HG03565 (cell line): ENCODE measurements around the gene RHBDF1.
"Not testable (repeated sequence)": the region's sequence is repeated elsewhere in the genome, so short reads cannot be mapped to it uniquely, and the experiment has no call there.

Experiments used
- ATAC-seq: cut with Tn5 transposase; IDR thresholded peaks from one replicate; pipeline ENCODE4 v1.9.1; 2021; ENCODE audit warnings: mild to moderate bottlenecking, moderate library complexity; ENCODE audit not compliant: unreplicated experiment

The RHBDF1 gene

DNA sequence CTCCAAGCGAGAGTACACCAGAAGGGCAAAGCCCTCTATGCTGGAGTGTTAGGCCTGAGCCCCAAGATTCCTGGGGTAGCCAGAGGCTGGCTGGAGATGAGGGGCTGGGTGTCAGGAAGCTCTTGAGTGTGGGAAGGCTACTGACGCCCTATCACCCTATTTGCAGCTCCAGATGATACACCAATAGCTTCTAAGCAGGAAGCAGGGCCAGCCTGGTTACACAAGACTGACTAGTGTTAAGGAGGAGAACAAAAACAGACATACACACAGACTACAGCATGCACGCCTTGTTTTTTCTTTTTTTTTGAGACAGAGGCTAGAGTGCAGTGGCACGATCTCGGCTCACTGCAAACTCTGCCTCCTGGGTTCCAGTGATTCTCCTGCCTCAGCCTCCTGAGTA lies 34.9 kb downstream of the RHBDF1 start:
- no peak for ATAC-seq

DNA sequence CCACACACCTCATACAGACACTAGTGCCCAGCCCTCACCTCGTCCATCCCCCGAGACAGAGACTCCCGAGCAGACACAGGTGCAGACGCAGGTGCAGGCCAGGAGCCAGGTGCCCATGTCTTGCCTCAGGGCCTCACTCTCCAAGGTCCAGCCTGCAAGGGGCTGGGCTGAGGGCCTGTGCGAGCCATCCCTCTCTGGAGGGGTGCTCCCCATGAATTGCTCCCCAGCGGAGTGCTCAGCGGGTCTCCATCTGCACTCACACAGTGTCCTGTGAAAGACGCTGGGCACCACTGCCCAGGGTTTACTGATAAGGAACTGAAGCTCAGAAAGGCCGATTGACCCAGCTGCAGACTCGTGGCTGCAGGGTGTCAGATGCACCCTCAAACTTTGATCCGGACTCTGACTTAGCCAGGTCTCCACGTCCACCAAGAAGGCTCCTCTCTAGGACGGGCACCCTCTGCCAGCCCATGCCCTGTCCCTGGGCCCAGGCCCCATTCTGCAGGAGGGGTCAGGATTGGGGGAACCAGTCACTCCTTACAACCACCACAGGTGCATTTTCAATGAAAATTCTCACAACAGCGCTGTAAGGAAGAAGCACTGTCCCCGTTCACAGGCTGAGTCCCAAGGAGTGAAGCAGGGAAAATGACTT lies 36.0 kb downstream of the RHBDF1 start:
- ATAC-seq: no peak

DNA sequence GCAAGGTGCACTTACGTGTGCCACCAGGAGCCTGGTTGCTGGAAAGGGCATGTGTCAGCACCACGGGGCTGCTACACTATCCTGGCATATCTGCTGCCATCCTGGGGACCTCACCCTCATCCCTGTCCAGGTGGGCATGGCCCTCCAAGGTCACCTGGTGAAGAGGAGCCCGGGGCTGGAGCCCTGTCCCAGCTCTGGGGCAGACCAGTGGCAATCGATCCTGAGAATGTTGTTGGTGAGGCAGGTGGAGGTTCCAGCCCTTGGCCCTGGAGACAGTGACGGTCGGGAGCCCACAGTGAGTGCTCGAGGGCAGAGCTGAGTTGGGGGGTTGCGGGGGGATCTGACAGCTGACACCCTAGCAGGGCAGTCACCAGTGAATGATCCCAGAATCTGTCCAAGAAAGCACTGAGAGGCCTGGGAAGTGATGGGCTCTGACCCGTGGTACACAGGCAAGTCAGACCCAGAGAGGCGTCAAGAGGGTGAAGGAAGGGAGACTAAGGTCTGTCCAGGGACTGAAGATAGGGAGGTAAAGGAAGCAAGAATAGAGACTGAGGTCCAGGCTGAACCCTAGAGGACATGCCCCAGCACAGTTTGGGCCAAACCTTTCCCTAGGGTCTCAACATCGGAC lies 36.6 kb downstream of the RHBDF1 start:
- ATAC-seq: no peak

DNA sequence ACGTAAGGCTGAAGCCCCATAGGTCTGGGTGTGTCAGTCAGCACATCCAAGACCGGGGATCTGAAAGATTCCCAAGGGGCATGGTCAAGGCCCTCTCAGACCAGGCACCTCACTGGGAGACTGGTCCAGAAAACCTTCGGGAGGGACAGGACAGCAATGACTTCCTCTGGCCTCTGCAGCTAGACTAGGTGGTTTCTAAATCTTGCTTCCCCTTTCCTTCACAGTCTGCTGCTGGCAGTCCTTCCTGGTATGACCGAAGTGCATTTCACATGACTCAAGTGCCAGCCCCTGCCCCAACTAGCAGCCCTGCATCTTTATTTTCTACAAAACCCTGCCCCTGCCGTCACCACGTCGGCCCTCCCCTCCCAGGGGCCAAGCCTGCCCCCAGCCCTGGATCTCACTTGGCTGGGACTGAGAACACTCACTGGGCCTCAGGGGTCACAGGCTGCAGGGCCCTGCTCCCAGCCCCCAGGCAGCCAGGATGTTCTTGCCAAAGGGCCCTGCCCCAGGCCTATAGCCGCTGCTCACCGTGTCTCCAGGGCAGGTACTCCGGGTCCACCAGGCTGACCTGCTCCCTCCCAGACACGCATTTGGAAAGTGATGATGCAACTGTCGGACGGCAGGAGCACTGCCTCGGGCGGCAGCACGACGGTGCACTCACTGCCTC lies 37.3 kb downstream of the RHBDF1 start:
- no peak for ATAC-seq

DNA sequence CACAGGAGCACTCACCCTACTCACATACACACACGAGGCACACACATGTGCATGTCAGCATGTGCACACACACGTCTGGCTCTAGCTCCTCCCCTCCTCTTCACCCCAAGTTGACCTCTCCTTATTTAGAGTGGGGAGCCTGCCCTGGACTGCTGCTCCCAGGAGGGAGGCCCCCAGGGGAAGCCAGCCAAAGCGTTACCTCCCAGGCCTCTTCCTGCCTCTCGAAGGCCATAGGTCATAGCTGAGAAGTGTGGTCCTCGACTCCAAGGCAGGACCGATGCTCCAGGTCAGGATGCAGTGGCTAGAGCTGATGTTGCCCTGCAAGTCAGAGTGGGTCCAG lies 37.8 kb downstream of the RHBDF1 start:
- no peak for ATAC-seq

DNA sequence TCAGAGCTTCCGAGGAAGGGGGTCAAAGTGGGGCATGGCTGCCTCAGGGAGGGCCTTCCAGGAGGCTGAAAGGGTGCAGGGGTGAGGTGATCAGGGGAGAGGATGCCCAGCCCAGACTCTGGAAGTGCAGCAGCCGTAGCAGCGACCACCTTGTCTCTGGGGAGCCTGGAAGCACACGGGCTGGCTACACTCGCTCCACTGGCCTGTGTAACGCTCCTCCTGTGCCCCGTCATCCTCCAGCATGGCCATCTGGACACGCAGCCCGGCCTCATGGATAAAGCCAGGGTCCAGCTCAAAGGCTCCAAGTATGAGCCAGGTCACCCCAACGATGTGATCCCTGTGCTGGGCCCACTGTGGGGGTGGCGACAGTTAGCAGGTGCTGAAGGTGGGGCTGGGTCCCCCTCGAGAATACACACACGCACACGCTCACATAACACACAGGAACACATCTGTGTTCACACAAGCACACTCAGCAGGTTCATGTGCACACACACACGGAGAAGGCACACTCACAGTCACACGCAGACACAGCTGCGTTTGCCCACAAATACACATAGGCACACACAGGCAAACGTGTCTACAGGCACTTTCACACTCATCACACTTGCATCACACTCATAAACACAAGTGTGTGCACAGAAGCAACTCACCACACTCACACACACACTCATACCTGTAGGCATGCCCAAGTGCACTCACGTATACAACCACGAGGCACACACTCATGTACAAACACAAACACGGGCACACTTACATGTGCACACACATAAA lies 38.4 kb downstream of the RHBDF1 start:
- ATAC-seq: no peak

DNA sequence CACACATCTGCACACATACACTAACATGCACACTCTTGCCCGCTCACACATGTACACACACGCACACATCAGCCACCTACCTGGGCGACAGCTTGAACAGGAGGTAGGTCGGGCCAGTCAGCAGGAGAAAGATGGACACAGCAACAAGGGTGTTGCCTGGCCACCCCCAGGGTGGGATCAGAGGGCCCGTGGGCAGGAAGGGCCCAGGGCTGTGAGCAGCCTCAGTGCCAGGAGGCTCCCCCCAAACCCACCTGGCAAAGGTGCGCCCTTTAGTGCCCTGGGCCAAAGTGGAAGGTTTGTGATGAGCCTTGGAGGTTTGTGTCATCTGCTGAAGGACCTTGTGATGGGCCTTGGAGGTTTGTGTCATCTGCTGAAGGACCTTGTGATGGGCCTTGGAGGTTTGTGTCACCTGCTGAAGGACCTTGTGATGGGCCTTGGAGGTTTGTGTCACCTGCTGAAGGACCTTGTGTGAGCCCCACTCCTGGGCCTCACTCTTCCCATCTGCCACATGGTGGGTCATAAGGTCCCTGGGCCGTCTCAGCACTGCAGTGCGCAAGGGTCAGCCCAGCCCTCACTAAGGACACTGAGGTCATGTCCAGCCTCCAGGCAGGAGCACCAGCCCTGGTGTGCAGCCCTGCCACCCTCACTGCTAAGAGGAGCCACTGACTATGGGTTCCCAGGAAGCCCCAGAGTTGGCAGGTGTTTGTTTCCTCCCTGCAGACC lies 39.1 kb downstream of the RHBDF1 start:
- not testable (repeated sequence) for ATAC-seq

DNA sequence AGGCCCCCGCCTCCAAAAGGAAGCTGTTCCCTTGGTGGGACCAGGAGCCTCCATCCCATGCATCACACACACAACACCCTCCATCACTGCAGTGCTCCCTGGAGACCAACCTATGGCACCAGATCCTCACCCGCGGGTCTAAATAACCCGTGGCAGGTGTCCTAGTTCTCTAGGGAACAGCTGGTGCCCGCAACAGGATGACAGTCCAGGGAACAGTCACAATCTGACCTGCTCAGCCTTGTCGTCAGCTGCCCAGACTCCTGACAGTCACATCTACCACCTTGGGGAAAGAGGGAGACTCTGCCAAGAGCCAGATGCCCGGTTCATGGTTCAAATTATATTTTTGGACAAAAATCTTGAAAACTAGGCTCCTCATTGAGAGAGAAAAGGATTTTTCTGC lies 41.8 kb downstream of the RHBDF1 start:
- not testable (repeated sequence) for ATAC-seq

DNA sequence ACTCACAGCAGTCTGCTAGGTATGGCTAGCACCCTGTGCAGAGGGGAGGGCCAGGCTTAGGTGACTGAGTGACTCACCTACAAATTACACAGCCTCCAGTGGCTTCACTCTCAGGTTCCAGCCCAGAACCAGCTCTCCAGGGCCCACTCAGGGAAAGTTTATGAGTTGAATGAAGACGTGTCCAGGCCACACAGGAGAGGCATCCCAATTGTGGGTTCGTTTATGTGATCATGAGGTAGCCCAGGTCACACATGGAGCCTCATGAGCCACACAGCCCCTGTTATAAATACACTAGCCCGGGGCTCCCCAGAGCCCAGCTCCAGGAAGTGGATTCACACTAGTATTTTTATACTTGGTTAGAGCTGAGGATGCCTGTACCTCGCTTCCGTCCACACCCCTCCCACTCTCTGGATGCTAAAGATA lies 46.5 kb downstream of the RHBDF1 start:
- ATAC-seq: peak; percentile 62

DNA sequence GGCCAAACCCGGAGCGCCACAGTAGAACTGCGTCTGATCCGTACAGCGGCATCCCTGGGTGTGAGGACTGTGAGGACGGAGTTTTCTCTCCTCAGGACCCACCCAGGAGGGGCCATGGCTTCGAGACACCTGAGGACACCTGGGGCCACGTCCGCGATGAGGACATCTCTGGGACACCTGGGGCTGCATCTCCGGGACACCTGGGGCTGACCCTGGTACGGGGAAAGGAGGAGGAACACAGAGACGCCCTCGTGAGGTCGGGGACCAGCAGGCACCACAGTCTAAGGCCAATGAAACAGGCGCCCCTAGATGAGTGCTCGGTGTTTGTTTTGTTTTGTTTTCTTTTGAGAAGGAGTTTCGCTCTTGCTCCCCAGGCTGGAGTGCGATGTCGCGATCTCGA lies 48.3 kb downstream of the RHBDF1 start:
- not testable (repeated sequence) for ATAC-seq

DNA sequence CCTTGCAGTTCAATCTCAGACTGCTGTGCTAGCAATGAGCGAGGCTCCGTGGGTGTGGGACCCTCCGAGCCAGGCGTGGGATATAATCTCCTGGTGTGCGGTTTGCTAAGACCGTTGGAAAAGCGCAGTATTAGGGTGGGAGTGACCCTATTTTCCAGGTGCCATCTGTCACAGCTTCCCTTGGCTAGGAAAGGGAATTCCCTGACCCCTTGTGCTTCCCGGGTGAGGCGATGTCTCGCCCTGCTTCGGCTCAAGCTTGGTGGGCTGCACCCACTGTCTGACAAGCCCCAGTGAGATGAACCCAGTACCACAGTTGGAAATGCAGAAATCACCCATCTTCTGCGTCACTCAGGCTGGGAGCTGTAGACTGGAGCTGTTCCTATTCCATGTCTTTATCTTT lies 51.5 kb downstream of the RHBDF1 start:
- ATAC-seq: not testable (repeated sequence)

DNA sequence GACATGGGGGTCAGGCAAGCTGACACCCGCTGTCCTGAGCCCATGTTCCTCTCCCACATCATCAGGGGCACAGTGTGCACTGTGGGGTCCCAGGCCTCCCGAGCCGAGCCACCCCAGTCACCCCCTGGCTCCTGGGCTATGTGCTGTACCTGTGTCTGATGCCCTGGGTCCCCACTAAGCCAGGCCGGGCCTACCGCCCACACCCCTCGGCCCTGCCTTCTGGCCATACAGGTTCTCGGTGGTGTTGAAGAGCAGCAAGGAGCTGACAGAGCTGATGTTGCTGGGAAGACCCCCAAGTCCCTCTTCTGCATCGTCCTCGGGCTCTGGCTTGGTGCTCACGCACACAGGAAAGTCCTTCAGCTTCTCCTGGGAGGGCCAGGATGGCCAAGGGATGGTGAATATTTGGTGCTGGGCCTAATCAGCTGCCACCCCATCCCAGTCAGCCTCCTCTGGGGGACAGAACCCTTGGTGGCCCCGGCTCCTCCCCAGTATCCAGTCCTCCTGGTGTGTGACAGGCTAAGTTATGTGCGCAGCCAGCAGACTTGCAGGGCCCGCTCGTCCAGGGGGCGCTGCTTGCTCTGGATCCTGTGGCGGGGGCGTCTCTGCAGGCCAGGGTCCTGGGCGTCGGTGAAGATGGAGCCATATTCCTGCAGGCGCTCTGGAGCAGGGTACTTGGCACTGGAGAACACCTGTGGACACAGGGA lies 55.2 kb downstream of the RHBDF1 start:
- ATAC-seq: not testable (repeated sequence)

DNA sequence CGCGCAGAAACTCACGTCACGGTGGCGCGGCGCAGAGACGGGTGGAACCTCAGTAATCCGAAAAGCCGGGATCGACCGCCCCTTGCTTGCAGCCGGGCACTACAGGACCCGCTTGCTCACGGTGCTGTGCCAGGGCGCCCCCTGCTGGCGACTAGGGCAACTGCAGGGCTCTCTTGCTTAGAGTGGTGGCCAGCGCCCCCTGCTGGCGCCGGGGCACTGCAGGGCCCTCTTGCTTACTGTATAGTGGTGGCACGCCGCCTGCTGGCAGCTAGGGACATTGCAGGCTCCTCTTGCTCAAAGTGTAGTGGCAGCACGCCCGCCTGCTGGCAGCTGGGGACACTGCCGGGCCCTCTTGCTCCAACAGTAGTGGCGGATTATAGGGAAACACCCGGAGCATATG lies 61.7 kb downstream of the RHBDF1 start:
- not testable (repeated sequence) for ATAC-seq

DNA sequence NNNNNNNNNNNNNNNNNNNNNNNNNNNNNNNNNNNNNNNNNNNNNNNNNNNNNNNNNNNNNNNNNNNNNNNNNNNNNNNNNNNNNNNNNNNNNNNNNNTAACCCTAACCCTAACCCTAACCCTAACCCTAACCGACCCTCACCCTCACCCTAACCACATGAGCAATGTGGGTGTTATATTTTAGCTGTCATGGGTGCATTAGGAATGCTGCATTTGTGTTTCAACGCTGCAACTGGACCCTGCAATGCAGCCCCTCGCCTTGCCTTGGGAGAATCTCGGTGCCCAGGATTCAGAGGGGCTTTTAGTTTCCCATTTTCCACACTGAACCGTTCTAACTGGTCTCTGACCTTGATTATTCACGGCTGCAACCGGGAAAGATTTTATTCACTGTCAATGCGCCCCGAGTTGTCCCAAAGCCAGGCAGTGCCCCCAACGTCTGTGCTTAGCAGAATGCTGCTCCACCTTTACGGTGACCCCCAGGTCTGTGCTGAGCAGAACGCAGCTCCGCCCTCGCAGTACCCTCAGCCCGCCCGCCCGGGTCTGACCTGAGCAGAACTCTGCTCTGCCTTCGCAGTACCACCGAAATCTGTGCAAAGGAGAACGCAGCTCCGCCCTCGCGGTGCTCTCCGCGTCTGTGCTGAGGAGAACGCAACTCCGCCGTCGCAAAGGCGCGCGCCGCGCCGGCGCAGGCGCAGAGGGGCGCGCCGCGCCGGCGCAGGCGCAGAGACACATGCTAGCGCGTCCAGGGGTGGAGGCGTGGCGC lies 62.3 kb downstream of the RHBDF1 start:
- ATAC-seq: no peak
